PC-3 (cell line): ENCODE results near the gene ACR.

ENCODE experiments used
- EZH2 ChIP-seq: fragments of 300-600 bp; sonication (generic); IDR thresholded peaks from one replicate; pipeline ENCODE4 v1.6.1; 2017; ENCODE audit warnings: antibody characterized with exemption, mild to moderate bottlenecking, low read length; ENCODE audit not compliant: unreplicated experiment
- EZH2phosphoT487 ChIP-seq: fragments of 300-600 bp; sonication (generic); IDR thresholded peaks from 2 replicates; pipeline ENCODE4 v1.6.1; 2018; ENCODE audit warnings: mild to moderate bottlenecking, antibody characterized with exemption, low read length, borderline replicate concordance
- TF ChIP-seq, protein P1 (sequence below): fragments of 300-600 bp; sonication (generic); conservative IDR thresholded peaks from 2 replicates; pipeline ENCODE4 v1.5.1; 2017; ENCODE audit warnings: antibody characterized with exemption, low read depth, mild to moderate bottlenecking, low read length

DNA sequence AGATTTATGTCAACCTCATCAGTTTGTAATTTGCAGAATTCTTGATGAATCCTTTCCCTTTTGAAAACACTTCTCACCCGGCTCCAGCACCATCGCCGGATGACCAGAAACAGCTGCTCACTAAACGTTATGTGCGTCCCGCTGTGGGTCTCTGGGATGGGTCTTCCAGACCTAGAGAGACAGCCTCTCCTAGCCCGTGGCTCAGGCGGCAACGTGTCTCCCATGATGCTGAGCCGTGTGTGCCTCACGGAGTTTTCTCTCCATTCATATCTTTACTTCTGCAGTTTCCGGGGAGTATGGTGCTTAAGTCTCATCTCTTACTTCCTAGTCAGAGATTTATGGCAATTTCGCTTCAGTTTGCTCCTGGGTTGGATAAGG is 25.0 kb upstream of the ACR start:
- TF ChIP-seq, protein P1, sequence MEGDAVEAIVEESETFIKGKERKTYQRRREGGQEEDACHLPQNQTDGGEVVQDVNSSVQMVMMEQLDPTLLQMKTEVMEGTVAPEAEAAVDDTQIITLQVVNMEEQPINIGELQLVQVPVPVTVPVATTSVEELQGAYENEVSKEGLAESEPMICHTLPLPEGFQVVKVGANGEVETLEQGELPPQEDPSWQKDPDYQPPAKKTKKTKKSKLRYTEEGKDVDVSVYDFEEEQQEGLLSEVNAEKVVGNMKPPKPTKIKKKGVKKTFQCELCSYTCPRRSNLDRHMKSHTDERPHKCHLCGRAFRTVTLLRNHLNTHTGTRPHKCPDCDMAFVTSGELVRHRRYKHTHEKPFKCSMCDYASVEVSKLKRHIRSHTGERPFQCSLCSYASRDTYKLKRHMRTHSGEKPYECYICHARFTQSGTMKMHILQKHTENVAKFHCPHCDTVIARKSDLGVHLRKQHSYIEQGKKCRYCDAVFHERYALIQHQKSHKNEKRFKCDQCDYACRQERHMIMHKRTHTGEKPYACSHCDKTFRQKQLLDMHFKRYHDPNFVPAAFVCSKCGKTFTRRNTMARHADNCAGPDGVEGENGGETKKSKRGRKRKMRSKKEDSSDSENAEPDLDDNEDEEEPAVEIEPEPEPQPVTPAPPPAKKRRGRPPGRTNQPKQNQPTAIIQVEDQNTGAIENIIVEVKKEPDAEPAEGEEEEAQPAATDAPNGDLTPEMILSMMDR = no peak
- no peak for TF ChIP-seq EZH2
- TF ChIP-seq EZH2phosphoT487 = no peak
